SU-DHL-6 (cell line): ENCODE results near the gene GABRG2.

ENCODE experiments used
- H2AFZ ChIP-seq: fragments of 200-600 bp; sonication (generic); 2 replicates; pipeline ENCODE4 v1.6.1; 2014; ENCODE audit warnings: low read depth, mild to moderate bottlenecking, moderate library complexity, mixed read lengths, antibody characterized with exemption, low read length; ENCODE audit not compliant: severe bottlenecking
- H3F3A ChIP-seq: fragments of 200-600 bp; shearing (Covaris generic); 2 replicates; pipeline ENCODE4 v1.6.0; 2016; ENCODE audit warnings: antibody characterized with exemption, mild to moderate bottlenecking; ENCODE audit not compliant: insufficient read depth
- H3K27ac ChIP-seq: fragments of 200-600 bp; sonication (generic); 2 replicates; pipeline ENCODE4 v1.5.1; 2016; ENCODE audit warnings: low read depth, mild to moderate bottlenecking, low read length, moderate library complexity, mixed read lengths
- H3K27me3 ChIP-seq: fragments of 200-600 bp; sonication (generic), shearing (Covaris generic); 2 replicates; pipeline ENCODE4 v1.6.0; 2014; ENCODE audit warnings: mild to moderate bottlenecking, low read length
- H3K36me3 ChIP-seq: fragments of 200-600 bp; sonication (generic); 2 replicates; pipeline ENCODE4 v1.6.1; 2014; ENCODE audit warnings: mild to moderate bottlenecking, low read length, mixed read lengths
- H3K4me2 ChIP-seq: fragments of 300-600, 200-600 bp; shearing (Covaris generic), sonication (generic); 2 replicates; pipeline ENCODE4 v1.6.0; 2014; ENCODE audit warnings: low read length, low read depth, mild to moderate bottlenecking; ENCODE audit not compliant: poor library complexity, severe bottlenecking
- H3K4me3 ChIP-seq: fragments of 200-600 bp; sonication (generic); 2 replicates; pipeline ENCODE4 v1.5.1; 2014; ENCODE audit warnings: antibody characterized with exemption, low read length, mild to moderate bottlenecking, mixed read lengths; ENCODE audit not compliant: insufficient read depth, poor library complexity, severe bottlenecking
- H3K79me2 ChIP-seq: fragments of 200-600 bp; sonication (generic); 2 replicates; pipeline ENCODE4 v1.6.1; 2014; ENCODE audit warnings: mild to moderate bottlenecking, low read length, moderate library complexity; ENCODE audit not compliant: insufficient read depth
- H3K9ac ChIP-seq: fragments of 200-600 bp; sonication (generic); 2 replicates; pipeline ENCODE4 v1.7.0; 2014; ENCODE audit warnings: mild to moderate bottlenecking, low read length
- H3K9me2 ChIP-seq: fragments of 200-600 bp; sonication (generic); replicated peaks from 2 replicates; pipeline ENCODE4 v1.6.1; 2014; ENCODE audit warnings: low read length; ENCODE audit not compliant: insufficient read depth
- H3K9me3 ChIP-seq: fragments of 200-600 bp; sonication (generic); 2 replicates; pipeline ENCODE4 v1.6.1; 2014; ENCODE audit warnings: low read length, mixed read lengths; ENCODE audit not compliant: insufficient read depth
- H4K20me1 ChIP-seq: fragments of 200-600 bp; sonication (generic); 2 replicates; pipeline ENCODE4 v1.6.1; 2014; ENCODE audit warnings: low read depth, mild to moderate bottlenecking, antibody characterized with exemption, low read length, moderate library complexity, mixed read lengths
- EZH2phosphoT487 ChIP-seq: fragments of 200-600 bp; sonication (generic), shearing (Covaris generic); conservative IDR thresholded peaks from 2 replicates; pipeline ENCODE4 v1.6.1; 2018; ENCODE audit warnings: mild to moderate bottlenecking, antibody characterized with exemption, low read length, moderate library complexity, mixed read lengths
- TF ChIP-seq, protein P1 (sequence below): fragments of 200-600 bp; sonication (generic); IDR thresholded peaks from one replicate; pipeline ENCODE4 v1.5.1; 2017; ENCODE audit warnings: antibody characterized with exemption, mild to moderate bottlenecking, low read length, moderate library complexity; ENCODE audit not compliant: insufficient read depth, poor library complexity, severe bottlenecking

The GABRG2 gene

DNA sequence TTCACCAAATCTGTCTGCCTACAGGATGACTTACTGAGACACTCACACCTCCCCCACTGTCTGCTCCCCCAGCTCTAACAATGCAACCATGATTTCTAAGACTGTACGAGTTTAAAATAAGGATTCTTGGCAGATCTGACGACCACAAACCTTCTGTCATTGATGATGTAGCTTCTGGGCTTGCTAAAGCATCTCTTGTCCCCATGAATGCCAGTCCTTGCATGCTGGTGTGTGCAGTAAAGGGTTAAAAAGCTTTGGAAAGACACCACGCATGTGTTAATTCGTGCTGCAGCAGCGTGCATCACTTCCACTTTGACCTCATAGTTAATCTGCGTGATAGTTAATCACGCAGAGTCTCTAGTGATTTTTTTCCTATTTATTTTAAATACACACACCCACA is 411 bp upstream of the GABRG2 start:
- Histone ChIP-seq H3K36me3 (no peaks in the 10 kb centered on the region), H3F3A (no peaks in the 10 kb centered on the region), H3K9me3 (no peaks in the 10 kb centered on the region), H4K20me1 (no peaks in the 10 kb centered on the region), H3K4me3 (no peak overlapping the region), H3K4me2 (no peak overlapping the region), H3K27ac (no peak overlapping the region), H3K27me3 (no peaks in the 10 kb centered on the region), H3K79me2 (no peaks in the 10 kb centered on the region), H3K9ac (no peak overlapping the region), H3K9me2 (no peaks in the 10 kb centered on the region), H2AFZ (no peak overlapping the region)
- TF ChIP-seq, protein P1, sequence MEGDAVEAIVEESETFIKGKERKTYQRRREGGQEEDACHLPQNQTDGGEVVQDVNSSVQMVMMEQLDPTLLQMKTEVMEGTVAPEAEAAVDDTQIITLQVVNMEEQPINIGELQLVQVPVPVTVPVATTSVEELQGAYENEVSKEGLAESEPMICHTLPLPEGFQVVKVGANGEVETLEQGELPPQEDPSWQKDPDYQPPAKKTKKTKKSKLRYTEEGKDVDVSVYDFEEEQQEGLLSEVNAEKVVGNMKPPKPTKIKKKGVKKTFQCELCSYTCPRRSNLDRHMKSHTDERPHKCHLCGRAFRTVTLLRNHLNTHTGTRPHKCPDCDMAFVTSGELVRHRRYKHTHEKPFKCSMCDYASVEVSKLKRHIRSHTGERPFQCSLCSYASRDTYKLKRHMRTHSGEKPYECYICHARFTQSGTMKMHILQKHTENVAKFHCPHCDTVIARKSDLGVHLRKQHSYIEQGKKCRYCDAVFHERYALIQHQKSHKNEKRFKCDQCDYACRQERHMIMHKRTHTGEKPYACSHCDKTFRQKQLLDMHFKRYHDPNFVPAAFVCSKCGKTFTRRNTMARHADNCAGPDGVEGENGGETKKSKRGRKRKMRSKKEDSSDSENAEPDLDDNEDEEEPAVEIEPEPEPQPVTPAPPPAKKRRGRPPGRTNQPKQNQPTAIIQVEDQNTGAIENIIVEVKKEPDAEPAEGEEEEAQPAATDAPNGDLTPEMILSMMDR, result no peak
- no peak for TF ChIP-seq EZH2phosphoT487

- Histone ChIP-seq H2AFZ (no peak overlapping the region), H3K27ac (no peak overlapping the region), H3K4me3 (no peak overlapping the region), H4K20me1 (no peaks in the 10 kb centered on the region), H3K79me2 (no peaks in the 10 kb centered on the region), H3K9me3 (no peaks in the 10 kb centered on the region), H3K9ac (no peak overlapping the region), H3K9me2 (no peaks in the 10 kb centered on the region), H3K27me3 (no peaks in the 10 kb centered on the region), H3K36me3 (no peaks in the 10 kb centered on the region), H3K4me2 (no peak overlapping the region), H3F3A (no peaks in the 10 kb centered on the region)
- TF ChIP-seq EZH2phosphoT487, result no peak
- TF ChIP-seq, protein P1, result no peak
Measured at GRCh38 chr5:162068412-162068811, 839 bp downstream of the GABRG2 start.

DNA sequence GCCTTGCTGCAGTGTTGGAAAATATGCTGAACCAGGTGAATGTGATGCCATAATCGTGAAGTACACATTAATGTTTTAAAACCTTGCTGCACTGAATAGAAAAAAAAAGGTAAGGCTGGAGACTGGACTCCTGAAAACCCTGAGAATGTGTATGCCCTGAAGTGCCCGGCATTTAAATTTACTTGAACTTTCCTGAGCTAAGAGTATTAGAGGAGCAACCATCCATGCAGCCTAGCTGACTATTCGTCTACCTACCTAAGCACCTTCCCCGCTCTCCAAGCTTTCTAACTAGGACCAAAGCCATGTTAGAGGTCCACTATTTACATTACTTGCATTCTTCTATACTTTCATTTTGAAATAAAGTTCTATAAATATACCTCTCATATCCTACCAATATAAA is 1.4 kb downstream of the GABRG2 start:
- no peak for TF ChIP-seq EZH2phosphoT487
- TF ChIP-seq, protein P1, result no peak
- H3K4me3 ChIP-seq, result no peak overlapping the region

More for the DNA sequence above, 1.4 kb downstream of the GABRG2 start:
- no peaks in the 10 kb centered on the region for H3F3A ChIP-seq
- H4K20me1 ChIP-seq, result no peaks in the 10 kb centered on the region
- H3K9ac ChIP-seq, result no peak overlapping the region
- H3K27ac ChIP-seq, result no peak overlapping the region
- H3K27me3 ChIP-seq, result no peaks in the 10 kb centered on the region
- no peaks in the 10 kb centered on the region for H3K9me3 ChIP-seq
- H3K79me2 ChIP-seq, result no peaks in the 10 kb centered on the region
- no peaks in the 10 kb centered on the region for H3K9me2 ChIP-seq
- H3K36me3 ChIP-seq, result no peaks in the 10 kb centered on the region
- no peak overlapping the region for H3K4me2 ChIP-seq
- H2AFZ ChIP-seq, result no peak overlapping the region
